H9 (cell line): ENCODE results near the gene HSP90AA1. TPM values are rescaled to one million over a fixed set of nuclear protein-coding genes. Genes with fewer than 3 reads are reported as not detected.

ENCODE experiments used
- DNase-seq: peaks from one replicate; pipeline ENCODE4 v3.0.0-alpha.2; 2017
- H2AFZ ChIP-seq: one replicate; pipeline ENCODE4 v1.6.1; 2013; ENCODE audit warnings: mild to moderate bottlenecking, low read length, control low read depth, moderate library complexity
- H2AK5ac ChIP-seq: 2 replicates; pipeline ENCODE4 v1.6.1; 2013; ENCODE audit warnings: low read length, control low read depth, mixed read lengths; ENCODE audit not compliant: insufficient read length
- H2BK120ac ChIP-seq: one replicate; pipeline ENCODE4 v1.6.1; 2013; ENCODE audit warnings: low read depth, mild to moderate bottlenecking, low read length, control low read depth, inconsistent platforms; ENCODE audit not compliant: poor library complexity, severe bottlenecking
- H2BK12ac ChIP-seq: 2 replicates; pipeline ENCODE4 v1.6.1; 2013; ENCODE audit warnings: low read length, control low read depth, mixed read lengths, low read depth; ENCODE audit not compliant: insufficient read length
- H2BK15ac ChIP-seq: 2 replicates; pipeline ENCODE4 v1.6.1; 2013; ENCODE audit warnings: low read depth, low read length, control low read depth
- H2BK20ac ChIP-seq: one replicate; pipeline ENCODE4 v1.6.1; 2013; ENCODE audit warnings: low read depth, mild to moderate bottlenecking, low read length, control low read depth, inconsistent platforms; ENCODE audit not compliant: poor library complexity, severe bottlenecking
- H2BK5ac ChIP-seq: 2 replicates; pipeline ENCODE4 v1.6.1; 2013; ENCODE audit warnings: low read length, control low read depth, mixed read lengths; ENCODE audit not compliant: insufficient read length
- H3K14ac ChIP-seq: 2 replicates; pipeline ENCODE4 v1.6.1; 2013; ENCODE audit warnings: low read length, control low read depth; ENCODE audit not compliant: insufficient read depth
- H3K18ac ChIP-seq: 2 replicates; pipeline ENCODE4 v1.6.1; 2013; ENCODE audit warnings: low read depth, mild to moderate bottlenecking, mixed read lengths, low read length, control low read depth; ENCODE audit not compliant: insufficient read length
- H3K23ac ChIP-seq: 2 replicates; pipeline ENCODE4 v1.6.1; 2013; ENCODE audit warnings: low read length, control low read depth, mixed read lengths, low read depth; ENCODE audit not compliant: insufficient read length
- H3K23me2 ChIP-seq: 2 replicates; pipeline ENCODE4 v1.6.1; 2013; ENCODE audit warnings: low read depth, mild to moderate bottlenecking, mixed read lengths, low read length, control low read depth; ENCODE audit not compliant: insufficient read length, poor library complexity, severe bottlenecking
- H3K27ac ChIP-seq: 2 replicates; pipeline ENCODE4 v1.5.1; 2013; ENCODE audit warnings: low read length, control low read depth, mixed read lengths, low read depth; ENCODE audit not compliant: insufficient read length
- H3K27me3 ChIP-seq: 2 replicates; pipeline ENCODE4 v1.6.1; 2013; ENCODE audit warnings: low read length, control low read depth, inconsistent platforms; ENCODE audit not compliant: insufficient read depth
- H3K4ac ChIP-seq: 2 replicates; pipeline ENCODE4 v1.6.1; 2013; ENCODE audit warnings: low read depth, mild to moderate bottlenecking, control low read depth, inconsistent platforms, low read length, moderate library complexity
- H3K4me1 ChIP-seq: 2 replicates; pipeline ENCODE4 v1.6.1; 2013; ENCODE audit warnings: low read length, control low read depth, inconsistent platforms; ENCODE audit not compliant: insufficient read depth
- H3K4me2 ChIP-seq: 2 replicates; pipeline ENCODE4 v1.6.1; 2013; ENCODE audit warnings: low read length, control low read depth, mixed read lengths; ENCODE audit not compliant: insufficient read length, insufficient read depth
- H3K56ac ChIP-seq: 2 replicates; pipeline ENCODE4 v1.6.1; 2013; ENCODE audit warnings: low read depth, mild to moderate bottlenecking, mixed read lengths, low read length, control low read depth; ENCODE audit not compliant: insufficient read length
- H3K79me1 ChIP-seq: 2 replicates; pipeline ENCODE4 v1.6.1; 2013; ENCODE audit warnings: low read depth, mild to moderate bottlenecking, moderate library complexity, low read length, control low read depth, inconsistent platforms; ENCODE audit not compliant: insufficient read depth, poor library complexity, severe bottlenecking
- H3K79me2 ChIP-seq: 2 replicates; pipeline ENCODE4 v1.6.1; 2013; ENCODE audit warnings: low read length, control low read depth, inconsistent platforms; ENCODE audit not compliant: insufficient read depth
- H3K9ac ChIP-seq: 2 replicates; pipeline ENCODE4 v1.6.1; 2013; ENCODE audit warnings: low read length, control low read depth, mixed read lengths; ENCODE audit not compliant: insufficient read length; ENCODE audit errors: extremely low read depth
- H3K9me3 ChIP-seq: one replicate; pipeline ENCODE4 v1.6.1; 2013; ENCODE audit warnings: low read depth, low read length, inconsistent platforms; ENCODE audit not compliant: control insufficient read depth
- H3T11ph ChIP-seq: one replicate; pipeline ENCODE4 v1.6.1; 2013; ENCODE audit warnings: mild to moderate bottlenecking, low read length, control low read depth, inconsistent platforms
- H4K20me1 ChIP-seq: one replicate; pipeline ENCODE4 v1.6.1; 2013; ENCODE audit not compliant: control insufficient read depth, insufficient read length, insufficient read depth
- H4K5ac ChIP-seq: 2 replicates; pipeline ENCODE4 v1.6.1; 2013; ENCODE audit warnings: low read depth, mild to moderate bottlenecking, mixed read lengths, low read length, control low read depth; ENCODE audit not compliant: insufficient read length
- H4K8ac ChIP-seq: replicated peaks from 2 replicates; pipeline ENCODE4 v1.6.1; 2013; ENCODE audit warnings: low read length, control low read depth, mixed read lengths, low read depth; ENCODE audit not compliant: insufficient read length
- H4K91ac ChIP-seq: 2 replicates; pipeline ENCODE4 v1.6.1; 2013; ENCODE audit warnings: low read depth, mild to moderate bottlenecking, moderate library complexity, mixed read lengths, low read length, control low read depth; ENCODE audit not compliant: insufficient read length
- H3K27ac Mint-ChIP-seq, 3 experiments: 2 replicates in 2 of 3; 3 replicates in 1 of 3; pipeline ENCODE4 v1.8.0; 2020 to 2021; ENCODE audit warnings: mixed read lengths in 3 of 3, mild to moderate bottlenecking in 1 of 3, moderate library complexity in 1 of 3
- H3K27me3 Mint-ChIP-seq: 2 replicates; pipeline ENCODE4 v1.8.0; 2021; ENCODE audit warnings: low read depth, mild to moderate bottlenecking, moderate library complexity, mixed read lengths
- H3K36me3 Mint-ChIP-seq, 3 experiments: 2 replicates in 2 of 3; 3 replicates in 1 of 3; pipeline ENCODE4 v1.8.0; 2020 to 2021; ENCODE audit warnings: low read depth in 3 of 3, mixed read lengths in 3 of 3; ENCODE audit not compliant: insufficient read depth in 1 of 3
- H3K4me1 Mint-ChIP-seq, 2 experiments: 2 replicates each; pipeline ENCODE4 v1.8.0; 2020; ENCODE audit warnings: mixed read lengths in 2 of 2
- H3K4me3 Mint-ChIP-seq, 2 experiments: 2 replicates in 1 of 2; 3 replicates in 1 of 2; pipeline ENCODE4 v1.8.0; 2020 to 2021; ENCODE audit warnings: mild to moderate bottlenecking in 2 of 2, mixed read lengths in 2 of 2, moderate library complexity in 1 of 2
- H3K9me3 Mint-ChIP-seq, 2 experiments: 2 replicates in 1 of 2; 3 replicates in 1 of 2; pipeline ENCODE4 v1.8.0; 2020; ENCODE audit warnings: mild to moderate bottlenecking in 2 of 2, mixed read lengths in 2 of 2, moderate library complexity in 1 of 2
- CTCF ChIP-seq: fragments of 200-600 bp; sonication (generic); conservative IDR thresholded peaks from 3 replicates; pipeline ENCODE4 v1.8.0; 2021; ENCODE audit warnings: antibody characterized with exemption, mild to moderate bottlenecking
- WGBS: extraction: QIAGEN DNeasy Blood & Tissue Kit; methylation state at CpG from one replicate; pipeline ENCODE4 v1.1.7; 2013; ENCODE audit warnings: missing lambda C conversion rate, low lambda C conversion rate, mixed read lengths; ENCODE audit not compliant: insufficient read length; ENCODE audit errors: extremely low coverage; 5-methylcytosine and 5-hydroxymethylcytosine counted together
- total RNA-seq: library from RNA; stranded (reverse); gene quantifications from 2 replicates; pipeline ENCODE4 v1.2.1, GENCODE V29; 2021

HSP90AA1 gene
- total RNA-seq, 1 experiment from 2014 or later = 953 TPM

- no peaks in the 10 kb centered on the region for H3K27me3 ChIP-seq
- Mint-ChIP-seq H3K4me1 (peaks cover 13 to 14% of the 10 kb centered on the region in 2 experiments), H3K9me3 (no peaks in the 10 kb centered on the region; a peak in 1 of 5 replicates), H3K36me3 (peaks cover 5 to 7% (median 7%) of the 10 kb centered on the region in 3 experiments; a peak in 4 of 7 replicates), H3K27me3 (no peaks in the 10 kb centered on the region; the same call in 1 of the 2 replicates), H3K27ac (peak overlapping the region in 1 of 3 experiments; percentile 20; a peak in 1 of 7 replicates), H3K4me3 (no peak overlapping the region)
- no peak overlapping the region for H2AFZ ChIP-seq
- no peaks in the 10 kb centered on the region for H3K79me2 ChIP-seq
- H3K4me2 ChIP-seq = no peak overlapping the region
- H4K91ac ChIP-seq = no peak overlapping the region
- no peak overlapping the region for H2BK20ac ChIP-seq
- H3K27ac ChIP-seq = no peak overlapping the region
- H3T11ph ChIP-seq = no peak overlapping the region
- no peak overlapping the region for H2AK5ac ChIP-seq
- H4K8ac ChIP-seq = no peak overlapping the region
- H3K79me1 ChIP-seq = no peaks in the 10 kb centered on the region
- DNase-seq = no peak
- H3K9me3 ChIP-seq = no peaks in the 10 kb centered on the region
- no peaks in the 10 kb centered on the region for H3K4me1 ChIP-seq
- TF ChIP-seq CTCF = no peak
- no peak overlapping the region for H4K5ac ChIP-seq
- no peak overlapping the region for H3K14ac ChIP-seq
- no peak overlapping the region for H2BK15ac ChIP-seq
- no peak overlapping the region for H3K18ac ChIP-seq
- H3K23me2 ChIP-seq = no peaks in the 10 kb centered on the region
- H3K23ac ChIP-seq = no peak overlapping the region
- H3K9ac ChIP-seq = no peak overlapping the region
- no peak overlapping the region for H2BK12ac ChIP-seq
- H2BK5ac ChIP-seq = no peak overlapping the region
- no peaks in the 10 kb centered on the region for H4K20me1 ChIP-seq
- H2BK120ac ChIP-seq = no peak overlapping the region
- WGBS = no CpG with 5 or more reads among the region's 5 CpGs
- H3K56ac ChIP-seq = no peak overlapping the region
- no peak overlapping the region for H3K4ac ChIP-seq
These were observed 38.7 kb upstream of the HSP90AA1 start for GRCh38 chr14:102125546-102125945.
